Pancreas (tissue), 10 donors: ENCODE results near the gene GIMD1. TPM values are rescaled to one million over a fixed set of nuclear protein-coding genes. Genes with fewer than 3 reads are reported as not detected.

Experiments used
- ATAC-seq, 4 donors: fragments of 200-7000 bp; cut with Tn5 transposase; one replicate each; pipeline versions ENCODE4 v1.8.0 to v1.9.1; 2020; ENCODE audit warnings: mild to moderate bottlenecking in 4 of 4, moderate library complexity in 4 of 4
- DNase-seq, 6 donors: peaks; one replicate each; pipeline ENCODE4 v3.0.0-alpha.2; 2020
- FAIRE-seq: peaks from 2 replicates; lab custom pipeline; 2012; peaks lifted over from hg19 to GRCh38; lab: Jason Lieb, UNC
- H3K27ac ChIP-seq, 4 donors: fragments of 200-600 bp; sonication (generic); 1 replicate in 3 of 4; 2 replicates in 1 of 4; pipeline versions ENCODE4 v1.5.0 to v1.8.0; 2020
- H3K27me3 ChIP-seq, 4 donors: fragments of 200-600 bp; one replicate each; pipeline ENCODE4 v1.8.0; 2021
- H3K36me3 ChIP-seq, 3 donors: fragments of 200-600 bp; sonication (generic) in 1 of 3; one replicate each; pipeline versions ENCODE4 v1.5.0 to v1.8.0; 2020 to 2021
- H3K4me1 ChIP-seq, 3 donors: fragments of 200-600 bp; one replicate each; pipeline ENCODE4 v1.8.0; 2021
- H3K4me3 ChIP-seq, 4 donors: fragments of 200-600 bp; sonication (generic) in 2 of 4; one replicate each; pipeline versions ENCODE4 v1.5.0 to v1.8.0; 2020 to 2021
- H3K9me3 ChIP-seq, 4 donors: fragments of 200-600 bp; one replicate each; pipeline ENCODE4 v1.8.0; 2021
- WGBS, 2 donors: extraction: QIAGEN DNeasy Blood & Tissue Kit; methylation state at CpG; one replicate each; pipeline ENCODE4 v1.1.7; 2013; 5-methylcytosine and 5-hydroxymethylcytosine counted together
- intact Hi-C, 3 donors: fragments of 100-400 bp; cut with DNase I; formaldehyde crosslinking; loops; one replicate each; pipeline versions ENCODE4 v1.11.1 to v1.14.2; 2022
- polyA plus RNA-seq, 2 donors: library from polyadenylated mRNA; stranded (reverse); fragments of 200-250 nt; gene quantifications; one replicate each; pipeline ENCODE4 v1.2.3, GENCODE V29; 2013
- total RNA-seq, 6 donors: library from RNA; stranded (reverse); fragmentation: NEBNext Ultra II Directional in 4 of 6; extraction: Animal tissue kit (Norgen Biotek cat#: 25700) in 4 of 6; gene quantifications; one replicate each; pipeline versions ENCODE4 v1.2.1 to v1.2.4, GENCODE V29; 2021 to 2023
- TF ChIP-seq, protein P1 (sequence below), 4 donors: fragments of 200-600 bp; sonication (generic) in 3 of 4; IDR thresholded peaks; one replicate each; pipeline versions ENCODE4 v1.5.0 to v1.8.0; 2021; ENCODE audit warnings: antibody characterized with exemption in 4 of 4
- donor health status: healthy with polysubstance abuse.
- donor health status: DM: no; HTN: no; CAD: no; lungs with moderate emphysema.
- donor health status: DM: no; HTN: no; CAD: no.
- donor health status: control.
- donor health status: control.
- donor health status: Bipolar disorder and iron deficiency.
- donor health status: DM: yes; HTN: yes; CAD: no.
- donor health status: DM: no; HTN: no; CAD: no.
- donor health status: DM: no; HTN: no; CAD: no.
- donor health status: DM: yes; HTN: yes; CAD: no.

GIMD1 gene
- total and polyA plus RNA-seq, 8 donors, result not detected

DNA sequence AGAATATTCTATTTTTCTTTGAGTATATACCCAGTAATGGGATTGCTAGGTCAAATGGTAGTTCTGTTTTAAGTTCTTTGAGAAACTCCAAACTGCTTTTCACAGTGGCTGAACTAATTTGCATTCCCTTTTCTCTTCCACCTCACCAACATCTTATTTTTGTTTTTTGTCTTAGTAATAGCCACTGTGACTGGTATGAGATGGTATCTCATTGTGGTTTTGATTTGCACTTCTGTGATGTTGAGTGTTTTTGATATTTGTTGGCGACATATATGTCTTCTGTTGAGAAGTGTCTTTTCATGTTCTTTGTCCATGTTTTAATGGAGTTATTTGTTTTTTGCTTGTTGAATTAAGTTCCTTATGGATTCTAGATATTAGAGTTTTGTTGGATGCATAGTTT lies 27.8 kb downstream of the GIMD1 start:
- Histone ChIP-seq H3K4me3 (no peak overlapping the region), H3K27me3 (no peaks in the 10 kb centered on the region), H3K9me3 (no peaks in the 10 kb centered on the region), H3K36me3 (peaks cover 4 to 29% (median 10%) of the 10 kb centered on the region in 3 donors), H3K27ac (no peak overlapping the region), H3K4me1 (peaks cover 0 to 3% (median 0%) of the 10 kb centered on the region in 3 donors)
- no peak for ATAC-seq
- no peak for FAIRE-seq
- intact Hi-C loops, result no loop called here
- TF ChIP-seq, protein P1, sequence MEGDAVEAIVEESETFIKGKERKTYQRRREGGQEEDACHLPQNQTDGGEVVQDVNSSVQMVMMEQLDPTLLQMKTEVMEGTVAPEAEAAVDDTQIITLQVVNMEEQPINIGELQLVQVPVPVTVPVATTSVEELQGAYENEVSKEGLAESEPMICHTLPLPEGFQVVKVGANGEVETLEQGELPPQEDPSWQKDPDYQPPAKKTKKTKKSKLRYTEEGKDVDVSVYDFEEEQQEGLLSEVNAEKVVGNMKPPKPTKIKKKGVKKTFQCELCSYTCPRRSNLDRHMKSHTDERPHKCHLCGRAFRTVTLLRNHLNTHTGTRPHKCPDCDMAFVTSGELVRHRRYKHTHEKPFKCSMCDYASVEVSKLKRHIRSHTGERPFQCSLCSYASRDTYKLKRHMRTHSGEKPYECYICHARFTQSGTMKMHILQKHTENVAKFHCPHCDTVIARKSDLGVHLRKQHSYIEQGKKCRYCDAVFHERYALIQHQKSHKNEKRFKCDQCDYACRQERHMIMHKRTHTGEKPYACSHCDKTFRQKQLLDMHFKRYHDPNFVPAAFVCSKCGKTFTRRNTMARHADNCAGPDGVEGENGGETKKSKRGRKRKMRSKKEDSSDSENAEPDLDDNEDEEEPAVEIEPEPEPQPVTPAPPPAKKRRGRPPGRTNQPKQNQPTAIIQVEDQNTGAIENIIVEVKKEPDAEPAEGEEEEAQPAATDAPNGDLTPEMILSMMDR (IDR thresholded peaks at IDR 0.05), result no peak
- 89 to 100% methylated on average over 1 of the region's 1 CpG for WGBS, 2 donors
- DNase-seq, result no peak

DNA sequence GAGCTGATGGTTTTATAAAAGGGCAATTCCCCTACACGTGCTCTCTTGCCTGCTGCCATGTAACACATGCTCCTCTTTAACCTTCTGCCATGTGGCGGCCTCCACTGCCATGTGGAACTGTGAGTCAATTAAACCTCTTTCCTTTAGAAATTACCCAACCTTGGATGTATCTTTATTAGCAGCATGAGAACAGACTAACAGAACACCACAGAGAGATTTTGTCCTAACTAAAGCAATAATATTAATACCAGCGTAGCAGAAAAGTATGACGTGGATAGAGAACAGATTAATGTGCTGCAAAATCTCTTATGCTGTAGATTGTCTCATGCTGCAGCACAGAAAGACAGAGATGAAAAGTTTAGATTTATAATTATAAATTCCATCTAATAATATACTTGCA lies 29.1 kb downstream of the GIMD1 start:
- intact Hi-C loops, result no loop called here
- Histone ChIP-seq H3K4me1 (peaks cover 0 to 3% (median 0%) of the 10 kb centered on the region in 3 donors), H3K27me3 (no peaks in the 10 kb centered on the region), H3K36me3 (peaks cover 4 to 32% (median 10%) of the 10 kb centered on the region in 3 donors), H3K4me3 (no peak overlapping the region), H3K27ac (no peak overlapping the region), H3K9me3 (no peaks in the 10 kb centered on the region)
- TF ChIP-seq, protein P1 (IDR thresholded peaks at IDR 0.05), result no peak
- no peak for DNase-seq
- ATAC-seq, result no peak
- FAIRE-seq, result no peak
- 95 to 98% methylated on average over 4 of the region's 4 CpGs for WGBS, 2 donors

DNA sequence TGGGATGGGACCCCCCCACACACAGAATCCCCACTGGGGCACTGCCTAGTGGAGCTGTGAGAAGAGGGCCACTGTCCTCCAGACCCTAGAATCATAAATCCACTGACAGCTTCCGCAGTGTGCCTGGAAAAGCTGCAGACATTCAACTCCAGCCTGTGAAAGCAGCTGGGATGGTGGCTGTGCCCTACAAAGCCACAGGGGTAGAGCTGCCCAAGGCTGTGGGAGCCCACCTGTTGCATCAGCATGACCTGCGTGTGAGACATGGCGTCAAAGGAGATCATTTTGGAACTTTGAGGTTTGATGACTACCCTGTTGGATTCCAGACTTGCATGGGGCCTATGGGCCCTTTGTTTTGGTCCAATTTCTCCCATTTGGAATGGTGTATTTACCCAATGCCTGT lies 29.9 kb downstream of the GIMD1 start:
- H3K9me3 ChIP-seq, result no peaks in the 10 kb centered on the region
- TF ChIP-seq, protein P1 (IDR thresholded peaks at IDR 0.05), result no peak
- H3K4me3 ChIP-seq, result no peak overlapping the region
- 98% methylated on average over 3 of the region's 3 CpGs for WGBS, 2 donors
- peaks cover 0 to 3% (median 0%) of the 10 kb centered on the region in 3 donors for H3K4me1 ChIP-seq
- no peak for ATAC-seq
- no peak for FAIRE-seq
- H3K27me3 ChIP-seq, result no peaks in the 10 kb centered on the region
- intact Hi-C loops, result no loop called here
- no peak overlapping the region for H3K27ac ChIP-seq
- DNase-seq, result no peak
- peaks cover 4 to 34% (median 10%) of the 10 kb centered on the region in 3 donors for H3K36me3 ChIP-seq

DNA sequence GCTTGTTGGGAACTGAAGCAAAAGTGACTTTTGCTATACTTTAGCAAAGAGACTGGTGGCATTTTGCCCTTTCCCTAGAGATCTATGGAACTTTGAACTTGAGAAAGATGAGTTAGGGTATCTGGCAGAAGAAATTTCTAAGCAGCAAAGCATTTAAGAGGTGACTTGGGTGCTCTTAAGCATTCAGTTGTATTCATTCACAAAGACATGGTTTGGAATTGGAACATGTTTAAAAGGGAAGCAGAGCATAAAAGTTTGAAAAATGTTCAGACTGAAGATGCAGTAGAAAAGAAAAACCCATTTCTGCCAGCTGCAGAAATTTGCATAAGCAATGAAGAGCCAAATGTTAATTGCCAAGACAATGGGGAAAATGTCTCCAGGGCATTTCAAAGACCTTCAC lies 30.7 kb downstream of the GIMD1 start:
- Histone ChIP-seq H3K4me3 (no peak overlapping the region), H3K36me3 (peaks cover 4 to 34% (median 10%) of the 10 kb centered on the region in 3 donors)
- intact Hi-C loops, result no loop called here

DNA sequence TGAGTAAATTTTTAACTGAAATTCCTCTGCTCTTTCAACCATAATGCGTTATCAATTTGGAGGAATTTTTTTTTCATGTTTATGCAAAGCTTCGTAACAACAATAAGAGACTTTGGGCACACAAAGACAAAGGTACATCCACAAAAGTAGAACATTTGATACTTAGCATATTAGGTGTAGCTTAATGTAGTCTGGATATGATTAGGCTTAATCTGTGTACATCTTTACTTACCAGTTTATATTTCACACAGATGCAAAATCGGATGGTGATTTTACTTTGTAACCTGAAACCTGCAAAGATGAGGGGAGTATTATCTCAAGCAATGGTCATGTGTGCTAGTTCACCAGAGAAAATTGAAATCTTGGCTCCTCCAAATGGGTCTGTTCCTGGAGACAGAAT lies 32.0 kb downstream of the GIMD1 start:
- Histone ChIP-seq H3K4me3 (no peak overlapping the region), H3K27ac (no peak overlapping the region), H3K4me1 (no peaks in the 10 kb centered on the region), H3K36me3 (peaks cover 4 to 41% (median 10%) of the 10 kb centered on the region in 3 donors), H3K27me3 (no peaks in the 10 kb centered on the region), H3K9me3 (no peaks in the 10 kb centered on the region)
- DNase-seq (no peak), ATAC-seq (no peak), FAIRE-seq (no peak)
- WGBS, 2 donors, result 95 to 96% methylated on average over 3 of the region's 3 CpGs
- intact Hi-C loops, result no loop called here
- TF ChIP-seq, protein P1 (IDR thresholded peaks at IDR 0.05), result no peak

More for the DNA sequence above, 30.7 kb downstream of the GIMD1 start:
- TF ChIP-seq, protein P1 (IDR thresholded peaks at IDR 0.05), result no peak
- H3K9me3 ChIP-seq, result no peaks in the 10 kb centered on the region
- ATAC-seq, result no peak
- H3K4me1 ChIP-seq, result no peaks in the 10 kb centered on the region
- FAIRE-seq, result no peak
- no peaks in the 10 kb centered on the region for H3K27me3 ChIP-seq
- no peak for DNase-seq
- H3K27ac ChIP-seq, result no peak overlapping the region
